IPS DF 6.9 (cell line): ENCODE measurements around the gene EIF3B.
"Not testable (repeated sequence)": the region's sequence is repeated elsewhere in the genome, so short reads cannot be mapped to it uniquely, and the experiment has no call there.

Source experiments
- DNase-seq: peaks from one replicate; pipeline ENCODE4 v3.0.0-alpha.2; 2013; ENCODE audit warnings: low read depth, low spot score
- H3K27ac ChIP-seq: one replicate; pipeline ENCODE4 v1.5.1; 2013; ENCODE audit warnings: low read length, control low read depth
- H3K27me3 ChIP-seq: 2 replicates; pipeline ENCODE4 v1.6.1; 2013; ENCODE audit warnings: mild to moderate bottlenecking, low read length; ENCODE audit not compliant: control insufficient read depth, insufficient read depth
- H3K36me3 ChIP-seq: 2 replicates; pipeline ENCODE4 v1.6.1; 2013; ENCODE audit warnings: low read length; ENCODE audit not compliant: control insufficient read depth, insufficient read depth
- H3K4me1 ChIP-seq: 2 replicates; pipeline ENCODE4 v1.6.1; 2013; ENCODE audit warnings: low read length; ENCODE audit not compliant: control insufficient read depth, insufficient read depth
- H3K4me3 ChIP-seq: 2 replicates; pipeline ENCODE4 v1.5.1; 2013; ENCODE audit warnings: mild to moderate bottlenecking, low read length
- H3K9me3 ChIP-seq: 2 replicates; pipeline ENCODE4 v1.6.1; 2013; ENCODE audit warnings: low read length, inconsistent platforms; ENCODE audit not compliant: control insufficient read depth, insufficient read depth
- WGBS: extraction: QIAGEN DNeasy Blood & Tissue Kit; methylation state at CpG from one replicate; pipeline ENCODE4 v1.1.7; 2013; ENCODE audit warnings: mixed read lengths, missing lambda C conversion rate; ENCODE audit not compliant: insufficient read length, insufficient coverage; 5-methylcytosine and 5-hydroxymethylcytosine counted together

The EIF3B gene

DNA sequence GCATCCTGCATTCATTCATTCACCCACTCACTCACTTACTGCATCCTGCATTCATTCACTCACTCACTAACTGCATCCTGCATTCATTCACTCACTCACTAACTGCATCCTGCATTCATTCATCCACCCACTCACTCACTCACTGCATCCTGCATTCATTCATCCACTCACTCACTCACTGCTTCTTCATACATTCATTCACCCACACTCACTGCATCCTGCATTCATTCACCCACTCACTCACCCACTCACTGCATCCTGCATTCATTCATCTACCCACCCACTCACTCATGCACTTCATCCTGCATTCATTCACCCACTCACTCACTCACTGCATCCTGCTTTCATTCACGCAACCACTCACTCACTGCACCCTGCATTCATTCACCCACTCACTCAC is 38.8 kb upstream of the EIF3B start:
- no peaks in the 10 kb centered on the region for H3K27me3 ChIP-seq
- no peaks in the 10 kb centered on the region for H3K4me1 ChIP-seq
- H3K36me3 ChIP-seq: no peaks in the 10 kb centered on the region
- no peak overlapping the region for H3K27ac ChIP-seq
- no peak overlapping the region for H3K4me3 ChIP-seq
- H3K9me3 ChIP-seq: no peaks in the 10 kb centered on the region
- no peak for DNase-seq
- no CpG with 5 or more reads among the region's 1 CpG for WGBS

DNA sequence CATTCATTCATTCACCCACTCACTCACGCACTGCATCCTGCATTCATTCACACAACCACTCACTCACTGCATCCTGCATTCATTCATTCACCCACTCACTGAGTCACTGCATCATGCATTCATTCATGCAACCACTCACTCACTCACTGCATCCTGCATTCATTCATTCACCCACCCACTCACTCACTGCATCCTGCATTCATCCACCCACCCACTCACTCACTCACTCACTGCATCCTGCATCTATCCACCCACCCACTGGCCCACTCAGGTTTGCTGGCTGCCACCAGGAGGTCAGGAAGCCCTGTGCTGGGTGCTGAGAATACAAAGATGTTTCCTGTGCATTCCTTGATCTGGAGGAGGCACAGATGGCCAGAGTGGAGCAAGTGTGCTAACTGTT is 38.0 kb upstream of the EIF3B start:
- Histone ChIP-seq H3K27me3 (no peaks in the 10 kb centered on the region), H3K36me3 (no peaks in the 10 kb centered on the region), H3K4me1 (no peaks in the 10 kb centered on the region), H3K4me3 (no peak overlapping the region), H3K27ac (no peak overlapping the region), H3K9me3 (no peaks in the 10 kb centered on the region)
- DNase-seq: no peak
- WGBS: no CpG with 5 or more reads among the region's 1 CpG

DNA sequence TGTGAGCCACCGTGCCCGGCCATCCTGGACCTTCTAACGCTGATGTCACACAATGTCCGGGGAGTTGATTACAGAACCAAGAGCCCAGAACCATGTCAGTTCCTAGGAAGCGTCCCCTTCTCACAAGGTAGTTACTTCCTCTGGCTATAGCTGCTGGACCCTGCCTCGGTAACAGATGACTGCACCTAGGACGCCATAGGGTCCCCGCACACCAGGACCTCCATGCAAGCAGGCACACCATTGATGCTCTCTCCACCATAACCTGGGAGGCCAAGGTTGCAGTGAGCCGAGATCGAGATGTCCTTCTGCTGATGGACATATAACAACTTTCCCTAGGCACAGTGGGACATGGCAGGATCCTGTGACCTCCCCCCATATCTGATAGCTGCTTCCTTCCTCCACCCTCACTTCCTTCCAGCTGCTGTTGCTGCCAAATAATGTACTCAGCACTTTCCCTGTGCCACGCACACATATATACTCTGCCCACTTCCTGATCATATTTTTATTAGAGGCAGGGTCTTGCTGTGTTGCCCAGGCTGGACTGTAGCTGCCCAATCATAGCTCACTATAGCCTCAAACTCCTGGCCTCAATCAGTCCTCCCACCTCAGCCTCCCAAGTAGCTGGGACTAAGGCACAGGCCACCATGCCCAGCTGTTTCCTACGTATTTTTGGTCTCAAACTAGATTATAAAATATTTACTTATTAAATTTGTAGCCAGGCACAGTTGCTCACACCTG is 36.9 kb upstream of the EIF3B start:
- Histone ChIP-seq H3K4me1 (no peaks in the 10 kb centered on the region), H3K36me3 (no peaks in the 10 kb centered on the region), H3K27me3 (no peaks in the 10 kb centered on the region), H3K9me3 (no peaks in the 10 kb centered on the region), H3K4me3 (no peak overlapping the region), H3K27ac (no peak overlapping the region)
- WGBS: no CpG with 5 or more reads among the region's 12 CpGs
- no peak for DNase-seq

DNA sequence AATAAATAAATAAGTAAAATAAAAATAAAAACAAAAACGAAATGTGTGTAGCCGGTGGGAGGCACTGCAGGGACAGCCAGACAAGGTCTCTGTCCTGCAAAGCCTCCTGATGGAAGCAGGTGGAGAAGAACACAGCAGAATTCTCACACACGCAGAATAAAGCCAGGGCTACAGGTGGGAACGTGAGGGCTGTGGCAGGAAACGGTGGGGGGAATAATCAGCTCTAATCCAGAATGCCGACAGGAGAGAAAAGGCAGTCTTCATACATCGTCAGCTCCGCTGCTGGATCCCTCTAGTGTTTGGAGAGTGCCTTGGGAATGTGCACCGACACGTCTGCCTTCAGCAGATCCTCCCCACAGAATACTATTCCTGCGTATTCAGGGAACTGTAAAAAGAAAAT is 33.6 kb upstream of the EIF3B start:
- no peaks in the 10 kb centered on the region for H3K9me3 ChIP-seq
- no peak overlapping the region for H3K27ac ChIP-seq
- H3K36me3 ChIP-seq: no peaks in the 10 kb centered on the region
- no peaks in the 10 kb centered on the region for H3K27me3 ChIP-seq
- WGBS: no CpG with 5 or more reads among the region's 11 CpGs
- no peaks in the 10 kb centered on the region for H3K4me1 ChIP-seq
- no peak overlapping the region for H3K4me3 ChIP-seq
- no peak for DNase-seq

DNA sequence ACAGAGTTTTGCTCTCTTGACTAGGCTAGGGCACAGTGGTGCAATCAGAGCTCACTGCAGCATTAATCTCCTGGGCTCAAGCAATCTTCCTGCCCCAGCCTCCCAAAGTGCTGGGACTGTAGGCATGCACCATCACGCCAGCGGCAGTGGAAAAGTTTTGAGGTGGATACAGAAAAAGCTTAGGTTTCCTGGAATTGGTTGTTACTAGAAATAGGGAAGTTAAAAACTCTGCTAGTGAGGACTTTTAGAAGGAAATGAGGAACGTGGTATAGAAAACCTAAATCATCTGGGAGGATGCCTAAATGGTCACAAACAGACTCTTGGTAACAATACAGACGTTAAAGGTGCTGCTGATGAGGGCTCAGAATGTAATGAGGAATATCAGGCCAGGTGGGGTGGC is 29.5 kb upstream of the EIF3B start:
- H3K27me3 ChIP-seq: no peaks in the 10 kb centered on the region
- no peaks in the 10 kb centered on the region for H3K4me1 ChIP-seq
- H3K4me3 ChIP-seq: no peak overlapping the region
- no peak overlapping the region for H3K27ac ChIP-seq
- no peaks in the 10 kb centered on the region for H3K36me3 ChIP-seq
- no peaks in the 10 kb centered on the region for H3K9me3 ChIP-seq
- no CpG with 5 or more reads among the region's 4 CpGs for WGBS
- no peak for DNase-seq

DNA sequence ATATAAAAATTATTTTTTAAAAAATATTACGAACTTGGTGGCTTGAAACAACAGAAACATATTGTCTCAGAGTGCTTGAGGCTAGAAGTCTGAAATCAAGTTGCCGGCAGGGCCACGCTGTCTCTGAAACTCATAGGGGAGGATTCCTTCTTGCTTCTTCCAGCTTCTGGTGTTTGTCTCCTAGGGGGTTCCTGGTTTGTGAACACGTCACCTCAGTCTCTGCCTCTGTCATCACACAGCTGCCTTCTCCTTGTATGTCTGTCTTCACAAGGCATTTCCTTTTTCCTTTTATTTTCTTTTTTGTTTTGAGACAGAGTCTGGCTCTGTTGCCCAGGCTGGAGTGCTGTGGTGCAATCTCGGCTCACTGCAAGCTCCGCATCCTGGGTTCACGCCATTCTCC is 27.7 kb upstream of the EIF3B start:
- Histone ChIP-seq H3K36me3 (no peaks in the 10 kb centered on the region), H3K4me3 (no peak overlapping the region), H3K27ac (no peak overlapping the region), H3K9me3 (no peaks in the 10 kb centered on the region), H3K27me3 (no peaks in the 10 kb centered on the region), H3K4me1 (no peaks in the 10 kb centered on the region)
- WGBS: no CpG with 5 or more reads among the region's 7 CpGs
- no peak for DNase-seq

DNA sequence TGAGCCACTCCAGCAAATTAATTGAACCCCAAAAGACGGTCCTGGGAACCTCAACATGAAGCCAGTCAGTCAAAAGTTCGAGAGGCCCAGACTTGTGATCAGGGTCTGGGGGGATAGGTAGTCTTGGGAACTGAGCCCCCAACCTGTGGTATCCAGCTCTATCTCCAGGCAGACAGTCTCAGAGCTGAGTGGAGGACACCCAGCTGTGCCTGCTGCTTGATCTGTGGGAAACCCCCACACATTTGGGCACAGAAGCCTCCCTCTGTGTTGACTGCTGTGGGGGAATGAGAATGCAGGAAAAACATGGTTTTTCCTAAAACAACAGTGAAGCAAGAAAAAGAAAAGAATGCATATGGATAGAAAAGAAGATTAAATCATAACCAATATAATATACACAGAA is 24.1 kb upstream of the EIF3B start:
- DNase-seq: no peak
- Histone ChIP-seq H3K4me1 (no peaks in the 10 kb centered on the region), H3K9me3 (no peaks in the 10 kb centered on the region), H3K36me3 (no peaks in the 10 kb centered on the region), H3K27ac (no peak overlapping the region), H3K27me3 (no peaks in the 10 kb centered on the region), H3K4me3 (no peak overlapping the region)
- WGBS: no CpG with 5 or more reads among the region's 2 CpGs

DNA sequence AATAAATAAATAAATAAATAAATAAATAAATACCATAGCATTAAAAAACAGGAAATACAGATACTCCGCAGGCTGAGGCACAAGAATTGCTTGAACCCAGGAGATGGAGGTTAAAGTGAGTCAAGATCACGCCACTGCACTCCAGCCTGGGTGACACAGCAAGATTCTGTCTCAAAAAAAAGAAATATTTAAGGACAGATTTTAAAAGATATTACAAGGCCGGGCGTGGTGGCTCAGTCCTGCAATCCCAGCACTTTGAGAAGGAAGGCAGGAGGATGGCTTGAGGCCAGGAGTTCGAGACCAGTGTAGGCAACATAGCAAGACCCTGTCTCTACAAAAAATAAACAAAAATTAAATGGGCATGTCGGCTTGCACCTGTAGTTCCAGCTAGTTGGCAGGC is 22.9 kb upstream of the EIF3B start:
- no peaks in the 10 kb centered on the region for H3K9me3 ChIP-seq
- H3K4me1 ChIP-seq: no peaks in the 10 kb centered on the region
- no peak overlapping the region for H3K27ac ChIP-seq
- H3K36me3 ChIP-seq: no peaks in the 10 kb centered on the region
- H3K27me3 ChIP-seq: no peaks in the 10 kb centered on the region
- WGBS: no CpG with 5 or more reads among the region's 6 CpGs
- H3K4me3 ChIP-seq: no peak overlapping the region
- no peak for DNase-seq

DNA sequence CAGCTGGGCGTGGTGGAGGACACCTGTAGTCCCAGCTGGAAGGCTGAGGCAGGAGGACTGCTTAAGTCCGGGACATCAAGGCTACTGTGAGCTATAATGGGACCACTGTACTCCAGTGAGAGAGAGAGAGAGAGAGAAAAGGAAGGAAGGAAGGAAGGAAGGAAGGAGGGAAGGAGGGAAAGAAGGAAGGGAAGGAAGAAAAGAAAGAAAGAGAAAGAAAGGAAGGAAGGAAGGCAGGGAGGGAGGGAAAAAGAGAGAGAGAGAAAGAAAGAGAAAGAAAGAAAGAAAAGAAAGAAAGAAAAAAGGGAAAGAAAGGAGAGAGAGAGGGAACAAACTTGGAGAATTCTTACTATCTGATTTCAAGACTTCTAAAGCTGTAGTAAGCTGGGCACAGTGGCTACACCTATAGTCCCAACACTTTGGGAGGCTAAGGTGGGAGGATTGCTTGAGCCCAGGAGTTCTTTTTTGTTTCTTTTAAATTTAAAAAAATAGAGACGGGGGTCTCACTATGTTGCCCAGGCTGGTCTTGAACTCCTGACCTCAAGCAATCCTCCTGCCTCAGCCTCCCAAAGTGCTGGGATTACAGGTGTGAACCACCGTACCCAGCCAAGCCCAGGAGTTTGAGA is 21.9 kb upstream of the EIF3B start:
- WGBS: no CpG with 5 or more reads among the region's 4 CpGs
- not testable (repeated sequence) for H3K4me1 ChIP-seq, H3K27ac ChIP-seq, H3K4me3 ChIP-seq, H3K9me3 ChIP-seq, H3K36me3 ChIP-seq, H3K27me3 ChIP-seq, DNase-seq

DNA sequence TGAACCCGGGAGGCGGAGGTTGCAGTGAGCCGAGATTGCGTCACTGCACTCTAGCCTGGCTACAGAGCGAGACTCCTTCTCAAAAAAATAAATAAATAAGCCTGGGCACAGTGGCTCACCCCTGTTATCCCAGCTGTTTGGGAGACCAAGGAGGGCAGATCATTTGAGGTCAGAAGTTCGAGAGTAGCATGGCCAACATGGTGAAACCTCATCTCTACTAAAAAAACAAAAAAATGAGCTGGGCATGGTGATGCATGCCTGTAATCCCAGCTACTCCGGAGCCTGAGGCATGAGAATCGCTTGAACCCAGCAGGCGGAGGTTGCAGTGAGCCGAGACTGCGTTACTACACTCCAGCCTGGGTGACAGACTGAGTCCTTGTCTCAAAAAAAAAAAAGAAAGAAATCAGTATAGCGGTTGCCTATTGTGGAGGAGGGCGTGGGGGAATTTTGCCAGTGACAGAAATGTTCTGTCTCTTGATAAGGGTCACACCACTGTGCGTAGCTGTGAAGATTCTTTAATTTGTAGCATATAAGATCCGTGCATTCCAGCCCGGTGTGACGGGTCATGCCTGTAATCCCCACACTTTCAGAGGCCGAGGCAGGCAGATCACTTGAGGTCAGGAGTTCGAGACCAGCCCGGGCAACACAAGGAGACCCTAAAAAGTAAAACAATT is 17.9 kb upstream of the EIF3B start:
- H3K4me3 ChIP-seq: no peak overlapping the region
- no peaks in the 10 kb centered on the region for H3K4me1 ChIP-seq
- DNase-seq: no peak
- no peaks in the 10 kb centered on the region for H3K9me3 ChIP-seq
- H3K36me3 ChIP-seq: no peaks in the 10 kb centered on the region
- WGBS: no CpG with 5 or more reads among the region's 20 CpGs
- H3K27me3 ChIP-seq: no peaks in the 10 kb centered on the region
- no peak overlapping the region for H3K27ac ChIP-seq
